Measurements from ENCODE around the gene PTPRR.

The PTPRR gene

GRCh38 chr12:70643939-70644338 lies 276.6 kb downstream of the PTPRR start:
- no peak for DNase-seq (ENCODE audit: low spot score)

GRCh38 chr12:70641691-70642090 lies 278.8 kb downstream of the PTPRR start:
- DNase-seq (ENCODE audit: low spot score): no peak

GRCh38 chr12:70640901-70641300 lies 279.6 kb downstream of the PTPRR start:
- DNase-seq (ENCODE audit: low spot score): no peak

GRCh38 chr12:70639535-70639934 lies 281.0 kb downstream of the PTPRR start:
- no peak for DNase-seq (ENCODE audit: low spot score)

- DNase-seq (ENCODE audit: low spot score): no peak
Measured at GRCh38 chr12:70638639-70639360, 281.7 kb downstream of the PTPRR start.

- DNase-seq (ENCODE audit: low spot score): no peak
Measured at GRCh38 chr12:70637303-70638085, 283.0 kb downstream of the PTPRR start, which contains the start of gene PTPRB. PTPRB (minus strand) TSS chr12:70637429; CDS start chr12:70637395, 34 bp downstream.

- DNase-seq (ENCODE audit: low spot score): no peak
Measured at GRCh38 chr12:70635755-70636154, 284.8 kb downstream of the PTPRR start.

GRCh38 chr12:70628701-70629480 lies 291.6 kb downstream of the PTPRR start:
- no peak for DNase-seq (ENCODE audit: low spot score)

- DNase-seq (ENCODE audit: low spot score): no peak
Measured at GRCh38 chr12:70627677-70628076, 292.9 kb downstream of the PTPRR start.

GRCh38 chr12:70626180-70626579 lies 294.4 kb downstream of the PTPRR start:
- no peak for DNase-seq (ENCODE audit: low spot score)

GRCh38 chr12:70619471-70620152 lies 300.9 kb downstream of the PTPRR start:
- no peak for DNase-seq (ENCODE audit: low spot score)

- no peak for DNase-seq (ENCODE audit: low spot score)
Measured at GRCh38 chr12:70618371-70618770, 302.2 kb downstream of the PTPRR start.

- DNase-seq (ENCODE audit: low spot score): no peak
Measured at GRCh38 chr12:70617450-70617849, 303.1 kb downstream of the PTPRR start.

- no peak for DNase-seq (ENCODE audit: low spot score)
Measured at GRCh38 chr12:70615174-70615866, 305.2 kb downstream of the PTPRR start.

GRCh38 chr12:70609739-70610491 lies 310.6 kb downstream of the PTPRR start:
- DNase-seq (ENCODE audit: low spot score): no peak

GRCh38 chr12:70609203-70609602 lies 311.3 kb downstream of the PTPRR start:
- DNase-seq (ENCODE audit: low spot score): no peak

- DNase-seq (ENCODE audit: low spot score): no peak
Measured at GRCh38 chr12:70608184-70608583, 312.4 kb downstream of the PTPRR start.

GRCh38 chr12:70607107-70607506 lies 313.4 kb downstream of the PTPRR start:
- DNase-seq (ENCODE audit: low spot score): no peak

- DNase-seq (ENCODE audit: low spot score): no peak
Measured at GRCh38 chr12:70605976-70606375, 314.6 kb downstream of the PTPRR start.

GRCh38 chr12:70604662-70605061 lies 315.9 kb downstream of the PTPRR start:
- no peak for DNase-seq (ENCODE audit: low spot score)

- DNase-seq (ENCODE audit: low spot score): no peak
Measured at GRCh38 chr12:70603044-70603443, 317.5 kb downstream of the PTPRR start.

All from CD4-positive, alpha-beta T cell treated with Interleukin-2 at 100 ng/mL for 4 hours (primary cell).